Astrocyte of the cerebellum (primary cell): ENCODE results near the gene ZNF385C.

Experiments used
- DNase-seq: peaks from one replicate; pipeline ENCODE4 v3.0.0-alpha.2; 2011; ENCODE audit warnings: low read depth
- H3K4me3 ChIP-seq: 2 replicates; pipeline ENCODE4 v1.5.1; 2011; ENCODE audit warnings: mild to moderate bottlenecking, low read depth, low read length, moderate library complexity
- CTCF ChIP-seq: IDR thresholded peaks from 2 replicates; pipeline ENCODE4 v1.5.1; 2012; ENCODE audit warnings: low read length, low read depth, moderate library complexity, mild to moderate bottlenecking; ENCODE audit errors: missing control alignments
- in situ Hi-C: cut with HindIII; loops from 2 replicates; pipeline ENCODE4 v1.10.0; 2017; ENCODE audit warnings: low sequenced_read_pairs

ZNF385C gene

DNA sequence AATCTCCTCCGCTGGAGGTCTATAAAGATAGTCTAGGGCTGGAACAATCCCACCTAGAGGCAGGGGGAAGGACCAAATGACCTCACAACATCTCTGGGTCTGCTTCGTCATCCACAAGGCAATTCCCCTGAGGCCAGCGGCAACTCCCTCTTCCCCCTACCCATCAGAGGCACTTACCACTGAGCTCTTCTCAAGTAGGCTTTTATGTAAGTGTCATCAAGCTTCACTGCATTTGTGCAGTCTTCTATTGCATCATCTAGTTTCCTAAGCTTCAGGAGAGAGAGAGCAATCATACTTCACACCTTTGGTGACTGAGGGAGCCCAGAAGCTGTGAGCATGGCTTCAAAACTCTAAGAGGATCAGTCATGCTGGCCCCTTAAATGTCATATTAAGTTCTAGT lies 110.6 kb downstream of the ZNF385C start:
- no peak overlapping the region for H3K4me3 ChIP-seq
- DNase-seq: no peak
- TF ChIP-seq CTCF: no peak
- in situ Hi-C loops: no loop called here

DNA sequence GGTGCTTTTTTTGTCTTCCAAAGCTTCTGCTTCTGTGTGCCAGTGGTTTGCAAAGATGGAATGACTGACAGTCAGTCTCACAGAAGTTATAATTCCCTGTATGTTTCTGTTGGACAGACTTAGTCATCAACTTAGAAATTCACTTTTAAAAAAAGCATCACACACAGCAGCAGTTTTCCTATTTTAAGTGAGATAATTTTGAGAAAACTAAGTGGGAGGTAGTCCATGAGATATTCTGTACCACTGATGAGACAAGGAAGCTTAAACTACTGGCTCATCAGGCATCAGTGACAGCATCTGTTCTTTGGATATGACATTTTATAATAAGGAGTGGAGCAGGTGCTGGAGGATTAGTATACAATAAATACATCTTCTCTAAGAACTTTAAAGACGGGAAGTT lies 111.6 kb downstream of the ZNF385C start:
- no peak overlapping the region for H3K4me3 ChIP-seq
- in situ Hi-C loops: no loop called here
- DNase-seq: no peak
- TF ChIP-seq CTCF: no peak

DNA sequence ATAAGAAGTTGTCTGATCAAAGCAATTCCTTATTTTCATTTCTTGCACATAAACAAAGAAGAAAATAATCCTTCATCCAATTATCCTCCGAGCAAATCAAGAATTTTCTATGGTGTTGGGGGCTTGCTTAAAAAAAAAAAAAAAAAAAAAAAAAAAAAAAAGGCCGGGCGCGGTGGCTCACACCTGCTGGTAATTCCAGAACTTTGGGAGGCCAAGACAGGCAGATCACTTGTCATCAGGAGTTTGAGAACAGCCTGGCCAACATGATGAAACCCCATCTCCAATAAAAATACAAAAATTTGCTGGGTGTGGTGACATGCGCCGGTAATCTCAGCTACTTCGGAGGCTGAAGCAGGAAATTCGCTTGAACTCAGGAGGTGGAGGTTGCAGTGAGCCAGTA lies 112.4 kb downstream of the ZNF385C start:
- DNase-seq: no peak
- no peak overlapping the region for H3K4me3 ChIP-seq
- no peak for TF ChIP-seq CTCF
- in situ Hi-C loops: no loop called here

DNA sequence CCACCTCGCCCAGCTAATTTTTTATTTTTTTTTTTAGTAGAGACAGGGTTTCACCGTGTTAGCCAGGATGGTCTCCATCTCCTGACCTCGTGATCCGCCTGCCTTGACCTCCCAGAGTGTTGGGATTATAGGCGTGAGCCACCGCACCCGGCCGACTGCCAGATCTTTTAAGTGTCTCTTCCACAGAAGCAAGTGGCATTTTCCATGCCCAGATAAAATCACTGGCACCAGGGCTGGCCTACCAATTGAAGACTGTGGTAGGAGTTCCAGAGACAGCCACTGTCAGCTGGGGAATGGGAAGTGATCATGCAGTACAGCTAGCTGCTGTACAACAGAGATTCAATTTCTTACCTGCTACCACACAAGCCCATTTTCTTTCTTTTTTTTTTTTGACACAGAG lies 113.8 kb downstream of the ZNF385C start:
- H3K4me3 ChIP-seq: no peak overlapping the region
- in situ Hi-C loops: no loop called here
- TF ChIP-seq CTCF: no peak
- no peak for DNase-seq

- no peak for DNase-seq
- H3K4me3 ChIP-seq: no peak overlapping the region
- in situ Hi-C loops: no loop called here
- no peak for TF ChIP-seq CTCF
Observed at GRCh38 chr17:41982026-41982760, 116.1 kb downstream of the ZNF385C start.

GRCh38 chr17:41977991-41978390 lies 120.3 kb downstream of the ZNF385C start:
- no peak overlapping the region for H3K4me3 ChIP-seq
- no peak for DNase-seq
- TF ChIP-seq CTCF: no peak
- in situ Hi-C loops: no loop called here
